Vagina (tissue), 2 donors: ENCODE data around the gene ZNF613. TPM values are rescaled to one million over a fixed set of nuclear protein-coding genes. Genes with fewer than 3 reads are reported as not detected.

ENCODE experiments used
- DNase-seq, 2 donors: peaks; one replicate each; pipeline ENCODE4 v3.0.0-alpha.2; 2017; ENCODE audit errors: extremely low spot score in 2 of 2
- H3K27ac ChIP-seq: fragments of 200-600 bp; sonication (generic); one replicate; pipeline ENCODE4 v1.5.1; 2019
- H3K27me3 ChIP-seq: fragments of 200-600 bp; sonication (generic); one replicate; pipeline ENCODE4 v1.5.1; 2019
- H3K36me3 ChIP-seq, 2 donors: fragments of 200-600 bp; sonication (generic); one replicate each; pipeline ENCODE4 v1.5.1; 2017 to 2019
- H3K4me1 ChIP-seq: fragments of 200-600 bp; sonication (generic); one replicate; pipeline ENCODE4 v1.5.1; 2019
- H3K4me3 ChIP-seq, 2 donors: fragments of 200-600 bp; sonication (generic); 1 replicate in 1 of 2; 2 replicates in 1 of 2; pipeline ENCODE4 v1.5.1; 2016 to 2019
- H3K9me3 ChIP-seq: fragments of 200-600 bp; sonication (generic); one replicate; pipeline ENCODE4 v1.5.1; 2019
- POLR2A ChIP-seq, 2 donors: fragments of 450-650 bp; IDR thresholded peaks; one replicate each; pipeline ENCODE4 v1.6.1; 2017; ENCODE audit warnings: antibody characterized with exemption in 2 of 2, mild to moderate bottlenecking in 2 of 2, moderate library complexity in 2 of 2
- POLR2AphosphoS5 ChIP-seq, 2 donors: sonication (generic); formaldehyde crosslinking; IDR thresholded peaks; one replicate each; pipeline ENCODE4 v1.9.0; 2017; ENCODE audit warnings: antibody characterized with exemption in 2 of 2, mild to moderate bottlenecking in 2 of 2, low read depth in 1 of 2; ENCODE audit not compliant: insufficient read depth in 1 of 2
- intact Hi-C: fragments of 100-400 bp; cut with DNase I; formaldehyde crosslinking; loops from one replicate; pipeline ENCODE4 v1.15.1; 2023
- total RNA-seq: library from RNA; depleted of rRNA; stranded (reverse); fragments of >200 nt; gene quantifications from one replicate; pipeline ENCODE4 v1.2.3, GENCODE V29; 2016
- TF ChIP-seq, protein P1 (sequence below), 3 experiments: fragments of 450-650 bp in 2 of 3; fragments of 200-600 bp in 1 of 3; sonication (generic) in 1 of 3; IDR thresholded peaks; one replicate each; pipeline ENCODE4 v1.5.1; 2017 to 2019; ENCODE audit warnings: antibody characterized with exemption in 3 of 3, mild to moderate bottlenecking in 2 of 3, moderate library complexity in 2 of 3

ZNF613 gene
- total RNA-seq, 1 donor from 2014 or later = 4.2 TPM

DNA sequence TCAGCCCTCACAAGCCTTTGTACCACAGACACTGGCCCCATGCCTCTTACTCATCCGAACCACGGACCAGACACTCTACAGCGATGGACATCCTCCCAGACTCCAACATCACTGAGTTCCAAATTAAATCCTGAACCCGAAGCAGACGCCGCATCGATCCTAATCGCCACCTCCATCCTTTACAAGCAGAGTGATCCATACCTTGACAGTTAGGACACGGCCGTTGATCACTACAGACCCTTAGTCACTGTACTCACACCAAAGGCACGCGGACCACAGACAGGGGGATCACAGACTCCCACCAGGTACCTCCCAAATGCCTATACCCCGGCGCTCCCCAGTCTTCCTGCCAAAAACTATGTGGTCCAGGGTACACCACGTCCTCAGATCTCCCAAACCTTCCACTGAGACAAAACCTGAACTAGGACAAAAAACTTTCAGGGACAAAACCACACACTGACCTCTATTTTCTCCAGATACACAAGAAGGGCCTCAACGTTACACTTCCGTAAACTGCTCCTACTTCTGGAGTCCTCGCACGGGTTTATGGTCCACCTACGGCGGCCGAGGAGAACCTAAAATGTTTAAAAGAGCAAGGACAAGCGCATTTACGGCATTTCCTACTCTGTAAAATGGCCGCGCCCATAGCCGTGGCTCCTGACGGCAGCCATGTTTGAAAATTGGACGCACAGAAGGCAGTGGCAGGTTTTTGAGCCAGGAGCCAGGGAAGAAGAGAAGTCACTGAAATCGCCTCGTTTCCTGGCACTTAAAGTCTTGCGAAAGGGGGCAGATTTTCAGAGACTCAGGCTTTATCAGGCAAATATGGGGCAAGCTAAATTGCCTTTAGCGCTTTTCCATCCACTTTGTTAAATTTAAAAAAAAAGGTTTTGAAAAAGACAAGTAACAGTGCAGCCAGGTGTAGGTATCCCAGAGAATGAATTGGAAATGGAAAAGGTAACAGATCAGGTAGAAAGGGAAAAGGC is 59.3 kb downstream of the ZNF613 start, which contains the start of gene ZNF350:
TSS of gene ZNF350 (minus strand) at position 532 of the 983 bp plus-strand sequence. CDS start 12,480 bp downstream, outside the sequence.
- Histone ChIP-seq H3K27me3 (no peaks in the 10 kb centered on the region), H3K36me3 (peaks cover 0 to 12% of the 10 kb centered on the region in 2 donors), H3K4me1 (peaks cover 12% of the 10 kb centered on the region), H3K9me3 (peaks cover 27% of the 10 kb centered on the region), H3K4me3 (peak within 1 kb of the TSS; percentile 85 to 88), H3K27ac (peak within 1 kb of the TSS; percentile 80)
- intact Hi-C loops = no loop called here
- peak in 1 of 2 donors; percentile 89 for DNase-seq
- TF ChIP-seq POLR2A (IDR thresholded peaks at IDR 0.05) = no peak
- TF ChIP-seq POLR2AphosphoS5 (IDR thresholded peaks at IDR 0.05; ENCODE audit: insufficient read depth in 1 of 2, low read depth in 1 of 2) = peak in 1 of 2 donors; percentile 100

DNA sequence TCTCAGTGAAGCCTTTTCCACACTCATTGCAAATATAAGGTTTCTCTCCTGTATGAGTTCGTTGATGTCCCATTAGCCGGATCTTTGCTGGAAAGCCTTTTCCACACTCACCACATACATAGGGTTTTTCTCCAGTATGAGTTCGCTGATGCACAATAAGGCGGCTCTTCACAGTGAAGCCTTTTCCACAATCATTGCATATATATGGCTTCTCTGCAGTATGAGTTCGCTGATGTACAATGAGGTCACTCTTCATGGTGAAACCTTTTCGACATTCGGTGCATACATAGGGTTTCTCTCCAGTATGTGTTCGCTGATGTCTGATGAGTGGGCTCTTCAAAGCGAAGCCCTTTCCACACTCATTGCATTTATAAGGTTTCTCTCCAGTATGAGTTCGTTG is 66.2 kb downstream of the ZNF613 start:
- Histone ChIP-seq H3K27ac (no peak overlapping the region), H3K27me3 (no peaks in the 10 kb centered on the region), H3K9me3 (peaks cover 70% of the 10 kb centered on the region), H3K4me3 (peak overlapping the region in 1 of 2 donors; percentile 9), H3K36me3 (peaks cover 12 to 57% of the 10 kb centered on the region in 2 donors), H3K4me1 (no peaks in the 10 kb centered on the region)
- TF ChIP-seq, protein P1, sequence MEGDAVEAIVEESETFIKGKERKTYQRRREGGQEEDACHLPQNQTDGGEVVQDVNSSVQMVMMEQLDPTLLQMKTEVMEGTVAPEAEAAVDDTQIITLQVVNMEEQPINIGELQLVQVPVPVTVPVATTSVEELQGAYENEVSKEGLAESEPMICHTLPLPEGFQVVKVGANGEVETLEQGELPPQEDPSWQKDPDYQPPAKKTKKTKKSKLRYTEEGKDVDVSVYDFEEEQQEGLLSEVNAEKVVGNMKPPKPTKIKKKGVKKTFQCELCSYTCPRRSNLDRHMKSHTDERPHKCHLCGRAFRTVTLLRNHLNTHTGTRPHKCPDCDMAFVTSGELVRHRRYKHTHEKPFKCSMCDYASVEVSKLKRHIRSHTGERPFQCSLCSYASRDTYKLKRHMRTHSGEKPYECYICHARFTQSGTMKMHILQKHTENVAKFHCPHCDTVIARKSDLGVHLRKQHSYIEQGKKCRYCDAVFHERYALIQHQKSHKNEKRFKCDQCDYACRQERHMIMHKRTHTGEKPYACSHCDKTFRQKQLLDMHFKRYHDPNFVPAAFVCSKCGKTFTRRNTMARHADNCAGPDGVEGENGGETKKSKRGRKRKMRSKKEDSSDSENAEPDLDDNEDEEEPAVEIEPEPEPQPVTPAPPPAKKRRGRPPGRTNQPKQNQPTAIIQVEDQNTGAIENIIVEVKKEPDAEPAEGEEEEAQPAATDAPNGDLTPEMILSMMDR (IDR thresholded peaks at IDR 0.05) = no peak
- TF ChIP-seq POLR2AphosphoS5 (IDR thresholded peaks at IDR 0.05; ENCODE audit: insufficient read depth in 1 of 2, low read depth in 1 of 2) = no peak
- intact Hi-C loops = no loop called here
- DNase-seq = no peak

DNA sequence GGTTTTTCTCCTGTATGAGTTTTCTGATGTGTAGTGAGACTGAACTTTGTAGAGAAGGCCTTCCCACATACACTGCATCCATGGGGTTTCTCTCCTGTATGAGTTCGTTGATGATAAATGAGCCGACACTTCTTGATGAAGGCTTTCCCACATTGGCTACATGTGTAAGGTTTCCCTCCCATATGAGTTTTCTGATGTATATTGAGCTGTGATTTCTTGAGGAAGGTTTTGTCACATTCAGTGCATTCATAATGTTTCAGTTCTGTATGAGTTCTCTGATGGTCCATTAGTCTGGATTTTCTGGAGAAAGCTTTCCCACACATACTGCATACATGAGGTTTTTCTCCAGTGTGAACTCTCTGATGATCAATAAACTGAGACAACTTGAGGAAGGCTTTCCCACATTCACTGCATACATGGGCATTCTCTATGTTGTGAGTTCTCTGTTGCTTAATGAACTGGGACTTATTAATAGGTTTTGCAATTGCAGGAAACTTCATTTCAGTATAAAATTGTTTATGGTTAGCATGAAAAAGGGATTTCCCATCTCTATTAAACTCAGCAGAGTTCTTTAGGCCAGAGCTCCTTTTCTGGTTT is 66.9 kb downstream of the ZNF613 start:
- Histone ChIP-seq H3K9me3 (peaks cover 71% of the 10 kb centered on the region), H3K4me3 (no peak overlapping the region), H3K36me3 (peaks cover 12 to 64% of the 10 kb centered on the region in 2 donors), H3K4me1 (no peaks in the 10 kb centered on the region), H3K27me3 (no peaks in the 10 kb centered on the region), H3K27ac (no peak overlapping the region)
- intact Hi-C loops = no loop called here
- TF ChIP-seq, protein P1 (IDR thresholded peaks at IDR 0.05) = no peak
- TF ChIP-seq POLR2A (IDR thresholded peaks at IDR 0.05) (no peak), POLR2AphosphoS5 (IDR thresholded peaks at IDR 0.05; ENCODE audit: insufficient read depth in 1 of 2, low read depth in 1 of 2) (no peak)
- DNase-seq = no peak

Other genes with a start within 250 kb of the ZNF613 start
- gene SPACA6, start 234.1 kb upstream of the ZNF613 start, total RNA-seq = 53.0 TPM
- 2.9 TPM for gene HAS1, start 203.5 kb upstream of the ZNF613 start, total RNA-seq
- gene FPR1, start 175.6 kb upstream of the ZNF613 start, total RNA-seq = 12.8 TPM
- gene FPR2, start 166.3 kb upstream of the ZNF613 start, total RNA-seq = not detected
- 4.2 TPM for gene FPR3, start 132.3 kb upstream of the ZNF613 start, total RNA-seq
- gene ZNF577, start 39.5 kb upstream of the ZNF613 start, total RNA-seq = 14.2 TPM
- gene ZNF649, start 22.5 kb upstream of the ZNF613 start, total RNA-seq = 13.5 TPM
- gene ZNF350, start 59.4 kb downstream of the ZNF613 start, total RNA-seq = 8.6 TPM
- 6.4 TPM for gene ZNF615, start 80.7 kb downstream of the ZNF613 start, total RNA-seq
- gene ZNF614, start 100.9 kb downstream of the ZNF613 start, total RNA-seq = 5.9 TPM
- 14.0 TPM for gene ZNF432, start 121.4 kb downstream of the ZNF613 start, total RNA-seq
- gene ZNF841, start 168.3 kb downstream of the ZNF613 start, total RNA-seq = 24.1 TPM
- gene ZNF616, start 212.5 kb downstream of the ZNF613 start, total RNA-seq = 2.7 TPM
- 3.9 TPM for gene ZNF836, start 244.1 kb downstream of the ZNF613 start, total RNA-seq